Hematopoietic multipotent progenitor cell treated with erythropoietin and hydrocortisone succinate and interleukin-3 and kit ligand, for 6 days (in vitro differentiated cells): Measurements from ENCODE around the gene RFTN1.
"Not testable (repeated sequence)": the region's sequence is repeated elsewhere in the genome, so short reads cannot be mapped to it uniquely, and the experiment has no call there.

Experiments used
- DNase-seq: peaks from one replicate; pipeline ENCODE4 v3.0.0-alpha.2; 2015

The RFTN1 gene

GRCh38 chr3:16317561-16317945 lies 195.9 kb downstream of the RFTN1 start:
- DNase-seq = no peak

- DNase-seq = no peak
Observed at GRCh38 chr3:16316847-16317560, 196.5 kb downstream of the RFTN1 start.

- no peak for DNase-seq
Observed at GRCh38 chr3:16316396-16316795, 197.1 kb downstream of the RFTN1 start.

GRCh38 chr3:16315623-16316022 lies 197.9 kb downstream of the RFTN1 start:
- no peak for DNase-seq

GRCh38 chr3:16313886-16314645 lies 199.4 kb downstream of the RFTN1 start:
- DNase-seq = peak; percentile 51

- DNase-seq = peak; percentile 83
Observed at GRCh38 chr3:16311960-16312451, 201.5 kb downstream of the RFTN1 start.

- not testable (repeated sequence) for DNase-seq
Observed at GRCh38 chr3:16310486-16310885, 203.0 kb downstream of the RFTN1 start.

- DNase-seq = peak; percentile 73
Observed at GRCh38 chr3:16309558-16309957, 203.9 kb downstream of the RFTN1 start.

- no peak for DNase-seq
Observed at GRCh38 chr3:16308727-16309126, 204.8 kb downstream of the RFTN1 start.

GRCh38 chr3:16307832-16308531 lies 205.5 kb downstream of the RFTN1 start:
- no peak for DNase-seq

- DNase-seq = peak; percentile 32
Observed at GRCh38 chr3:16305111-16305541, 208.4 kb downstream of the RFTN1 start.

- peak; percentile 88 for DNase-seq
Observed at GRCh38 chr3:16304061-16305010, 209.2 kb downstream of the RFTN1 start.

GRCh38 chr3:16303037-16303575 lies 210.4 kb downstream of the RFTN1 start:
- peak; percentile 61 for DNase-seq

GRCh38 chr3:16302082-16302631 lies 211.3 kb downstream of the RFTN1 start:
- DNase-seq = no peak

- no peak for DNase-seq
Observed at GRCh38 chr3:16301507-16301906, 212.0 kb downstream of the RFTN1 start.

GRCh38 chr3:16300881-16301359 lies 212.6 kb downstream of the RFTN1 start:
- peak; percentile 69 for DNase-seq

GRCh38 chr3:16300307-16300706 lies 213.2 kb downstream of the RFTN1 start:
- peak; percentile 60 for DNase-seq

- no peak for DNase-seq
Observed at GRCh38 chr3:16299746-16300145, 213.8 kb downstream of the RFTN1 start.

- DNase-seq = no peak
Observed at GRCh38 chr3:16298891-16299290, 214.6 kb downstream of the RFTN1 start.

GRCh38 chr3:16297997-16298885 lies 215.3 kb downstream of the RFTN1 start:
- no peak for DNase-seq
